ENCODE results near the gene FGFR1OP2. TPM values are rescaled to one million over a fixed set of nuclear protein-coding genes. Genes with fewer than 3 reads are reported as not detected.

Gene FGFR1OP2
- total and polyA plus RNA-seq, 12 donors: 43.5 to 154 (median 71.2) TPM

DNA sequence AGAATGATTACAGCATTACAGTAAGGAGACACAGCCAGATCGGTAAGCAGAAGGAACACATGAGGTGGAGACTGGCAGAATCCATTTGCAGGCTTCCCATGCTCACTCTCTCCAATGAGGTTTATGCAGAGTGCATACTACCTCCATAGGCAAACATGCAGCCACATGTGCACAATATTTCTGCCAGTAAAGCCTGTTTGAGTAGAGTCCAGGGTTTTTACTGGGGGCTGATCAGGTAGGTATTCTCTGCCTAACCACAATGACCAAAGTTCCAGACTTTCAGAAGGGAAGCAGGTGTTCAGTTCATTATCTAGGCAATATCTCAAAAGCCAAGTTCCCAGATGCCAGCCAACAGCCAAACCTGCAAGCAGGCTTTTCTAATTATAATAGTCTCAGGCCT, 31.6 kb upstream of the FGFR1OP2 start:
- peaks cover 0 to 34% of the 10 kb centered on the region in 2 donors for H3K36me3 ChIP-seq (replicated peaks in 1 of 2)

DNA sequence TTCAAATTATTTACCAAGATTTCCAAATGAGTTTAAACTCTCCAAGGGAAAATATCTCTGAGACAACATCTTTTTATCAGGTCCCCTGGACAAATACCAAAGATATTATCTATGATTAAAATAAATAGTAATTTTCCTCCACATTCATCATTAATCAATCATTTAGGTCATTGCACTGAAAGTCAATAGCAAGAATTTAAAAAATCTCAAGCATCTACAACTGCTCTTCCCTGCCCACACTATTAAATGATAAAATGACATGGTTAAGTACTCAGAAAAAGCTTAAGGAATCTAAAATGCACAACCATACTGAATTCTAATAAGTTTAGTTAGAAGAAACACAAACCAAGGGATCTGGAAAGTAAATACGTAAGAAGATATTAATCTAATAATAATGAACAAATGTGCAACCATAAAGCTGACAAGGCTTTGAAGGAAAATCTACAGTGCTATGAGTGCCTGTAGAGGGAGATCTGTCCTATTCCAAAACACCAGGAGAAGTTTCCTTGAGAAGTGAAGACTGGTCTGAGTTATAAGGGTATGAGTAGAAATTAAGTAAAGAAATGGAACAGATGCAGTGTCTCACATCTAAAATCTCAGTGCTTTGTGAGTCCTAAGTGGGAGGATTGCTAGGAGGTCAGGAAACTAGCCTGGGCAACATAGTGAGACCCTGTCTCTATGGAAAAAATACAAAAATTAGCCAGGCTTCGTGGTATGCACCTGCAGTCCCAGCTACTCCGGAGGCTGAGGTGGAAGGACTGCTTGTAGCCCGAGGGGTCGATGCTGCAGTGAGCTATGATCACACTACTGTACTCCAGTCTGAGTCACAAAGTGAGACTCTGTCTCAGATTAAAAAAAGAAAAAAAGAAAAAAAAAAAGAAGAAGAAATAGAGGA, 19.7 kb upstream of the FGFR1OP2 start:
- Histone ChIP-seq H3K27me3 (no peaks in the 10 kb centered on the region), H3K4me1 (replicated peaks in 1 of 2) (peaks cover 17 to 23% of the 10 kb centered on the region in 2 donors), H3K9me3 (replicated peaks in 1 of 3) (no peaks in the 10 kb centered on the region), H3K36me3 (replicated peaks in 1 of 2) (peaks cover 0 to 24% of the 10 kb centered on the region in 2 donors), H3K4me3 (no peak overlapping the region), H3K27ac (peak overlapping the region; percentile 30 to 76 (median 52))
- no peak for TF ChIP-seq POLR2A (IDR thresholded peaks at IDR 0.05)
- TF ChIP-seq, protein P1, sequence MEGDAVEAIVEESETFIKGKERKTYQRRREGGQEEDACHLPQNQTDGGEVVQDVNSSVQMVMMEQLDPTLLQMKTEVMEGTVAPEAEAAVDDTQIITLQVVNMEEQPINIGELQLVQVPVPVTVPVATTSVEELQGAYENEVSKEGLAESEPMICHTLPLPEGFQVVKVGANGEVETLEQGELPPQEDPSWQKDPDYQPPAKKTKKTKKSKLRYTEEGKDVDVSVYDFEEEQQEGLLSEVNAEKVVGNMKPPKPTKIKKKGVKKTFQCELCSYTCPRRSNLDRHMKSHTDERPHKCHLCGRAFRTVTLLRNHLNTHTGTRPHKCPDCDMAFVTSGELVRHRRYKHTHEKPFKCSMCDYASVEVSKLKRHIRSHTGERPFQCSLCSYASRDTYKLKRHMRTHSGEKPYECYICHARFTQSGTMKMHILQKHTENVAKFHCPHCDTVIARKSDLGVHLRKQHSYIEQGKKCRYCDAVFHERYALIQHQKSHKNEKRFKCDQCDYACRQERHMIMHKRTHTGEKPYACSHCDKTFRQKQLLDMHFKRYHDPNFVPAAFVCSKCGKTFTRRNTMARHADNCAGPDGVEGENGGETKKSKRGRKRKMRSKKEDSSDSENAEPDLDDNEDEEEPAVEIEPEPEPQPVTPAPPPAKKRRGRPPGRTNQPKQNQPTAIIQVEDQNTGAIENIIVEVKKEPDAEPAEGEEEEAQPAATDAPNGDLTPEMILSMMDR (IDR thresholded peaks at IDR 0.05): peak in 5 of 6 experiments; percentile 17 to 39 (median 22)
- WGBS, 4 donors: 56 to 65% (median 61%) methylated on average over 5 of the region's 5 CpGs
- intact Hi-C loops (cut with DNase I): no loop called here
- peak in 2 of 7 donors; percentile 15 to 32 for DNase-seq

More for the DNA sequence above, 31.6 kb upstream of the FGFR1OP2 start:
- no peak for DNase-seq
- H3K27ac ChIP-seq: no peak overlapping the region
- no peaks in the 10 kb centered on the region for H3K27me3 ChIP-seq
- TF ChIP-seq, protein P1 (IDR thresholded peaks at IDR 0.05): no peak
- no peak for TF ChIP-seq POLR2A (IDR thresholded peaks at IDR 0.05)
- no peaks in the 10 kb centered on the region for H3K9me3 ChIP-seq (replicated peaks in 1 of 3)
- 40 to 50% (median 41%) methylated on average over 1 of the region's 1 CpG for WGBS, 4 donors
- intact Hi-C loops (cut with DNase I): no loop called here
- H3K4me3 ChIP-seq: no peak overlapping the region
- H3K4me1 ChIP-seq (replicated peaks in 1 of 2): peaks cover 0 to 7% of the 10 kb centered on the region in 2 donors

- Histone ChIP-seq H3K4me1 (replicated peaks in 1 of 2) (peaks cover 17 to 23% of the 10 kb centered on the region in 2 donors), H3K36me3 (replicated peaks in 1 of 2) (peaks cover 0 to 28% of the 10 kb centered on the region in 2 donors), H3K27me3 (no peaks in the 10 kb centered on the region), H3K9me3 (replicated peaks in 1 of 3) (no peaks in the 10 kb centered on the region), H3K27ac (peak overlapping the region in 3 of 5 donors; percentile 33 to 76 (median 52)), H3K4me3 (no peak overlapping the region)
- 90 to 95% (median 94%) methylated on average over 2 of the region's 2 CpGs for WGBS, 4 donors
- intact Hi-C loops (cut with DNase I): no loop called here
- TF ChIP-seq POLR2A (IDR thresholded peaks at IDR 0.05): no peak
- TF ChIP-seq, protein P1 (IDR thresholded peaks at IDR 0.05): no peak
- no peak for DNase-seq
These were observed 19.1 kb upstream of the FGFR1OP2 start for GRCh38 chr12:26919216-26919555.

DNA sequence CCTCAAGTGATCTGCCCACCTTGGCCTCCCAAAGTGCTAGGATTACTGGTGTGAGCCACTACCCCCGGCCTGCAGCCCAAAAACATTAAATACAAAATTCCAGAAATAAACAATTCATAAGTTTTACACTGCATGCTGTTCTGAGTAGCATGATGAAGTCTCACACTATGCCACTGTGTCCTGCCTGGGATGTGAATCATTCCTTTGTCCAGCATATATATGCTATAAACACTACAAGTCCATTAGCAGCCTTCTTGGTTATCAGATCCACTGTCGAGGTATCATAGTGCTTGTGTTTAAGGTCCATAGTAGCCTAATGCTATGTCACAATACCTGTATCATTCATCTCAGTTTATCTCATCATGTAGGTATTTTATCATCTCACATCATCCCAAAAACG, 16.4 kb upstream of the FGFR1OP2 start:
- TF ChIP-seq, protein P1 (IDR thresholded peaks at IDR 0.05): no peak
- no peak overlapping the region for H3K4me3 ChIP-seq
- 82 to 93% (median 88%) methylated on average over 3 of the region's 3 CpGs for WGBS, 4 donors
- no peak for DNase-seq
- intact Hi-C loops (cut with DNase I): no loop called here
- H3K27me3 ChIP-seq: no peaks in the 10 kb centered on the region
- no peaks in the 10 kb centered on the region for H3K9me3 ChIP-seq (replicated peaks in 1 of 3)
- H3K36me3 ChIP-seq (replicated peaks in 1 of 2): peaks cover 0 to 43% of the 10 kb centered on the region in 2 donors
- H3K27ac ChIP-seq: no peak overlapping the region
- peaks cover 13 to 17% of the 10 kb centered on the region in 2 donors for H3K4me1 ChIP-seq (replicated peaks in 1 of 2)

All from adrenal gland (tissue), 12 donors.